Measurements from ENCODE around the gene VPS18.
A peak's percentile ranks its signal among the peaks of the same experiment; 100 is the strongest.

Gene VPS18

GRCh38 chr15:40893733-40894680 lies at the start of gene VPS18:
TSS of gene VPS18 (plus strand) at chr15:40894450. CDS start at chr15:40894769, 319 bp downstream.
- TF ChIP-seq CTCF (IDR thresholded peaks at IDR 0.05; ENCODE audit: low read depth, low read length) = peak; percentile 72
- H3K4me3 ChIP-seq (ENCODE audit: low read depth, low read length) = peak within 1 kb of the TSS; percentile 72

- peak overlapping the region; percentile 24 for H3K4me3 ChIP-seq (ENCODE audit: low read depth, low read length)
- no peak for TF ChIP-seq CTCF (IDR thresholded peaks at IDR 0.05; ENCODE audit: low read depth, low read length)
Measured at GRCh38 chr15:40844696-40845030, 49.6 kb upstream of the VPS18 start.

GRCh38 chr15:40845036-40845435 lies 49.2 kb upstream of the VPS18 start:
- H3K4me3 ChIP-seq (ENCODE audit: low read depth, low read length) = no peak overlapping the region
- TF ChIP-seq CTCF (IDR thresholded peaks at IDR 0.05; ENCODE audit: low read depth, low read length) = no peak

- TF ChIP-seq CTCF (IDR thresholded peaks at IDR 0.05; ENCODE audit: low read depth, low read length) = no peak
- no peak overlapping the region for H3K4me3 ChIP-seq (ENCODE audit: low read depth, low read length)
Measured at GRCh38 chr15:40845511-40846284, 48.6 kb upstream of the VPS18 start.

- no peak for TF ChIP-seq CTCF (IDR thresholded peaks at IDR 0.05; ENCODE audit: low read depth, low read length)
- no peak overlapping the region for H3K4me3 ChIP-seq (ENCODE audit: low read depth, low read length)
Measured at GRCh38 chr15:40846841-40847222, 47.4 kb upstream of the VPS18 start.

- H3K4me3 ChIP-seq (ENCODE audit: low read depth, low read length) = no peak overlapping the region
- no peak for TF ChIP-seq CTCF (IDR thresholded peaks at IDR 0.05; ENCODE audit: low read depth, low read length)
Measured at GRCh38 chr15:40847223-40847961, 46.9 kb upstream of the VPS18 start.

Data from WI38 (cell line).